NCI-H1694 (cell line): ENCODE measurements around the gene ANG.
"Not testable (repeated sequence)": the region's sequence is repeated elsewhere in the genome, so short reads cannot be mapped to it uniquely, and the experiment has no call there.

Source experiments
- DNase-seq: peaks from one replicate; lab custom pipeline; 2025; lab: John Stamatoyannopoulos, UW

Gene ANG

DNA sequence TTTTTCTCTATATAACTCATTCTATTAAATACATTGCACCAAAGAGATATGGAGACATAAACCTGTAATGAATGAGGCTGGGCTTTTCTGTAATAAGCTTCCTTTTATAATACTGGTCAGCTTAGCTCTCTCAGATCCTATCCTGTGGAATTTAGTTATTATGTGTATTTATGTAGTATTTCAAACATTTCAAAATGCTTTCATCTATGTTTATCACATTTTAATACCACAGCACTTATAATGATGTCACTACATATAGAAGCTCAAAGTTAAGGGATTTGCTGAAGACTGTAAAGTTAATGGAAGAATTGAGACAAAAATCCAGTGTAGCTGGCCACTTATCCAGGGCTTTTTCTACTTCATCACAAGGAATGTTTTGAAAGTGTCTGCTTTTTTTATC, 11.4 kb downstream of the ANG start:
- no peak for DNase-seq

DNA sequence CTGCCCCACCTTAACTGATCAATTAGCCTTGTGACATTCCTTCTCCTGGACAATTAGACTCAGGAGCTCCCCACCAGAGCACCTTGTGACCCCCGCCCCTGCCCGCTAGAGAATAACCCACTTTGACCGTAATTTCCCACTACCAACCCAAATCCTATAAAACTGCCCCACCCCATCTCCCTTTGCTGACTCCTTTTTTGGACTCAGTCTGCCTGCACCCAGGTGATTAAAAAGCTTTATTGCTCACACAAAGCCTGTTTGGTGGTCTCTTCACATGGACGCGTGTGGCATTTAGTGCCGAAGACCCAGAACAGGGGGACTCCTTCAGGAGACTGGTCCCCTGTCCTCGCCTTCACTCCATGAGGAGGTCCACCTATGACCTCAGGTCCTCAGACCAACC, 12.4 kb downstream of the ANG start:
- DNase-seq = not testable (repeated sequence)

DNA sequence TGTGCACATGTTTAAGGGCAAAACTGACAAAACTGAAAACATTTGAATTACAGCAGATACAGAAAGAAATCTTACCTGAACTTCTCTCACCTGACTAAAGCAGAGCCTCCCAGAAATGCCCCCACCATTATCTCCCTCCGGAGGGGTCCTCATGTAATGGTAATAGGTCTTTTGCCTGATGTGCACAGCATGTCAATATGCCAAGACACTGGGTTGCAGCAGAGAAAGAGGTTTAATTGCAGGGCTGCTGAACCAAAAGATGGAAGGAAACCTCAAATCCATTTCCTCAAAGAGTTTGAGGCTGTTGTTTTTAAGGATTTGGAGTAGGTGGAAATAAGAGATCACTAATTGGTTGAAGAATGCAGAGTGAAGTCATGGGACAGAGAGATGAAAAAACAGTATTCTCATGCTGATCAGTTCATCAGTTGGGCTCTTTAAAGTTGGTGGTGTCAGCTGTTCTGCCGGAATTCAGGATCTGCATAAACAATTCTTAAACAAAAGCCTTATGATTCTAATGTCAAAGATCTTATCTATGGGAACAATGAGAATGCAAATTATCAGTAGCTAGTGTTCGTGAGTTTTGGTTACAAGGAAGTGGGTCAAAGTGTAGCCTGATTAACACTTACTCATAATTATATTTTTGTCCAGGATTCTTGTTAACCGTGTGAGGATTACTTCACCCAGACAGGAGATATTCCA, 18.2 kb downstream of the ANG start:
- DNase-seq = no peak

DNA sequence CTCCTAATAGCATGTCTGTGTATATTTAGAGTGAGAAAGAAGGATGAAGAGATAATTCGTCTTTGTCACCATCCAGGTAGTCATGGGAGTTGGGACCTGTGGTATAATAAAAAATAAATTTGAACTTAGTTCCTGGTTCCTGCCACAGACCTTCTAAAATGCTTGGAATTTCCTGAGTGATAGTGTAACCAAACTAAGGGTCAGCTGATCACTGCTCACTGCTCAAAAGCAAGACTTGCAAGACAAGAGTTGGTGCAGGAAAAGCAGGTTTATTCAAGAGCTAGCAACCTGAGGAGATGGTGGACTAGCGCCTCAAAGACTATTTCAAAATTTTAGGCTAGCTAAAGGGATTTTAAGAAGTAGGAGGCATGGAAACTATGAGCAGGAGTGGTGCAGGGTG, 19.1 kb downstream of the ANG start:
- no peak for DNase-seq

DNA sequence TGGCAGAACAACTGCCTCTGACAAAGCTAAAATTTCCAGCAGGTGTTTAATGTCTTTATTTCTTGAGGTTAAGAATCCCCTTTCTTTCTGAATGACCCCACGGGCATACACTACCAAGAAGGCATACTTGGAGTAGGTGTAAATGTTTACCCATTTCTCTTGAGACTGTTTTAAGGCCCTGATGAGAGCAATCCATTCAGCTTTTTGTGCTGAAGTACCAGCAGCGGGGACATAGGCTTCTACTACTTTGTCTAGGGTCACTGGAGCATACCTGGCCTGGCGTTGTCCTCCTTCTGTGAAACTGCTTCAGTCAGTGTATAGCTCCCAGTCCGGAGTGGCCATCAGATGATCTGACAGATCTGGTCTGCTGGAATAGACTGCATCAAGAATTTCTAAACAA, 22.7 kb downstream of the ANG start:
- no peak for DNase-seq

DNA sequence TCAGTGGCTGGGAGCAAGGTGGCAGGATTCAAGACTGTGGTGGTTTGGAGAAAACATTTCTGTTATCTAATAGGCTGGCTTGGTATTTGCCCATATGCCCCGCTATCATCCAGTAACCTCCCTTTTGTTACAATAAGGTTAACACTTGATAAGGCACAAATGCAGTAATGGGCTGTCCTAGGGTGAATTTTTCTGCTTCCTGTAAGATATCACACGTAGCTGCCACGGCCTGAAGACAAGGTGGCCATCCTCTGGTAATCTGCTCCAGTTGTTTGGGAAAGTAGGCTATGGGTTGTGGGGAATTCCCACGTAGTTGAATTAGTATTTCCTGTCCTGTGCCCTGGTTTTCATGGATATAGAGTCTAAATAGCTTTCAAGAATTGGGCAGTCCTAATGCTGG, 23.1 kb downstream of the ANG start:
- no peak for DNase-seq

DNA sequence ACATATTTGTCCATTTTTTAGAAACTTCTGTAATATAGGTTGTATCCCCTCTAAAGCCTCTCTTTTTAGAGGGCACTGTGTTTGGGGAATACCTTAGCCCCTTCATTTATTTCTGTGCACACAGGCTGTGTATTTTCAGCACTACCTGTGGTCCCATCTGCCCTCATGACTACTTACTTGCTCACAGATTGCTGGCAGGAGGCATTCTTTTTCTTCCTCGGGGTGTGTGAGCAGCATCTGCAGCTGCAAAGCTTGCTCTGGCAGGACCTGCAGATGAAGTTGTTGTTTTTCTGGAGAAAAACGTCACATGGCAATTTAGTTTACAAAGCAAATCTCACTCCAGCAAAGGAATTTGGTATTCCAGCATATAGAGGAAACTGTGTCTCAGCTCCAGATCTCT, 24.3 kb downstream of the ANG start:
- no peak for DNase-seq

DNA sequence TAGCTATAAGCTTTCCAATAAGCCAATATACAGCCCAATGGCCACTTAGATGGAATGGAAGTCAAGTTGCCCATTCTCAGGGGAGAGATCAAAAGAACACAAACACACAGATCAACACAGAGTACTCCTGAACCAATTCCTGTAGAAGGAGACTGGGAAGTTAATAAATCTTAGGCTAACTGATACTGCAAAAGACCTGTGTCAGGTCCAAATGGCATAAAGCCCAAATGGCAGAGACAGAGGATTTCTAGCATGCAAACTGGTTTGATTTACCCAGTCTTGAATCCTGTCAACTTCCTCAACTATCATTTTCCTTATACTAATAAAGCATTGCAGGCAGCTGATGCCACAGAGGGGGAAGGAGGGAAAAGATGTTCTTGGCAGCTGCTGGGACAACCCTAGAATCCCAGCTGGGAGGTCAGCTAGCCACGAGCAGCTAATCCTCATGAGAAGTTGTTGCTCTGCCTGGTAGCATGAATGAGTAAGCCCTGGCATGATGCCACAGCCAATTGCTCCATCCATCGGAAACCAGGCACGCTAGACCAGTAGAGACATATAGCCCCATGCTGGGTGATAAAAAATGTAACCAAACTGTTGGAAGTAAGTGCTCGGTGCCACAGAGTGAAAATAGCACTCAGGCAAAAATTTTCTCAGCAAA, 26.2 kb downstream of the ANG start:
- no peak for DNase-seq

DNA sequence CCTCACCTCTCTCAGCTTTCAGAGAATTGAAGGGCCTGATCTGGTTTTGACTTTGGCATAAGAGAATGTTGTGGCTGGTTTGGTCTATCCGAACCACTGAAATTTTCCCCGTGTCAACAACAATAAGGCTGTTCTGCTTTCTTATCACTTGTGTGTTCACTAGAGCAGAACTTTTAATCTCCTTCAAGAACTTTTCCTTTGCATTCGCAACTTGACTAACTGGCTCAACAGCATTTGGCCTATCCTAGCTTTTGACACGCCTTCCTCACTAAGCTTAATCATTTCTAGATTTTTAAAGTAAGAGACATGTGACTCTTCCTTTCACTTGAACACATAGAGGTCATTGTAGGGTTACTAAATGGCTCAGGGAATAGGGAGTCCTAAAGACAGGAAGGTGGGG, 31.2 kb downstream of the ANG start:
- no peak for DNase-seq

DNA sequence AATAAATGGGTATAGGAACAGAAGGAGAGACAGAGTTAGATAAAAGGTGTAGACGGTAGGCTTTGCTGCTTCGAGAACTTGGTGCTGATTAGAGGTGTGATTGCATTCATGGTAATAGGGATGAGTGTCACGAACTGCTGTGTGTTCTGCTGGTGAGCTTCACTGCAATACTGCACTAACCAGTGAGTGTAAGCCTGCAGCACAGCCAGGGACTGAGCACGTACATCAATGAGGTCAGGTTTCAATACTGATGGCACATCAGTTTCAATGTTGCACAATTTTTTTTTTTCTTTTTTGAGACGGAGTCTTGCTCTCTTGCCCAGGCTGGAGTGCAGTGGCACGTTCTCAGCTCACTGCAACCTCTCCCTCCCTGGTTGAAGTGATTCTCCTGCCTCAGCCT, 32.2 kb downstream of the ANG start:
- DNase-seq = no peak

DNA sequence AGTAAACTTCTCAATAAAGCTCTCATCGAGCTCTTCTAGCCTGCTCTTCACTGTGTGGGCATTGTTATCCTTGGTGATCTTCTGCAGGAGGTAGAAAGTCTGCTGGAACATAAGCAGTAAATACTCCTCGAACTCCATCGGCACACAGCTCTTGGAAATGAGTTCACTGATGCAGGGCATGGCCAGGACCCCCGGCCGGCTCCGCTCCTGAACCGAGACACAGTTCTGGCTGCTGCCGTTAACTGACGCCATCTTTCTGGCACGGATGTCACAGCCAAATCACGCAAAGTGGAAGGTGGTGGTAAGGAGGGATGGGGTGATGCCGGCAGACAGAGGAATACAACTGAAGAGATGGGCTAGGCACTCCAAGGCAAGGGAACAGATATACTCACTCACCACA, 33.5 kb downstream of the ANG start:
- DNase-seq = no peak

DNA sequence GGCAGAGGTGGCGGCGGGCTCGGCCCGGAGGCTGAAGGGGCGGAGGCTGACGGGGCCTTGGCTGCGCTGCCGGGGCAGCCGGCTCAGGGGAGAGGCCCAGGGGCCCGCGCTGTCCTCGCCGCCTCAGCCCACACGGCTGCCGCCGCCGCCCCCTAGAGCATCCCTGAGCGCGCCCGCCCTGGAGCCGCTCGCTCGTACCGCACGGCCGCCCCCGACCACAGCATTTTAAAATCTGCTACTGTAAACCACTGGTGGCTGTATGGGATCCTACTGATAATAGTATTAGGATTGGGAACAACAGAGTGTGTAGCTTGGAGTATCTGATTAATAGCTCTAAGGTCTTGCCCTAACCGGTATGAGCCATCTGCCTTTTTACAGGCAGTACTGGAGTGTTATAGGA, 34.9 kb downstream of the ANG start:
- no peak for DNase-seq

DNA sequence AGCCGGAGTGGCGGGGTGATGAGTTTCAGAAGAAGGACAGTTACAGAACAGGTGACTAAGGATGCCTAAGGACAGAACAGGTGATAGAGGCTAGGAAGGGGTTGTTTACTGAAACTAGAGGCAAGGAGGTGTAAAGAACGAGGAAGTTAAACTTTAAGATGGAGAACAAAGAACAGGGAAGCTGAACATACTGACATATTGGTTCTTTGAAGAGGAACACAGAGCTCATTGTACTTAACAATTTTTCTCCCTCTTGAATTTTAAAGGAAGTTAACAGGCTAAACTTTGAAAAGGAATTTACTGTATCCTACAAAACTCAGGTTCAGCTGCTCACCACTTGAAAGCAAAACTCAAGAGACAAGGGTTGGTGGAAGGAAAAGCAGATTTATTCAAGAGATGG, 37.6 kb downstream of the ANG start:
- not testable (repeated sequence) for DNase-seq

DNA sequence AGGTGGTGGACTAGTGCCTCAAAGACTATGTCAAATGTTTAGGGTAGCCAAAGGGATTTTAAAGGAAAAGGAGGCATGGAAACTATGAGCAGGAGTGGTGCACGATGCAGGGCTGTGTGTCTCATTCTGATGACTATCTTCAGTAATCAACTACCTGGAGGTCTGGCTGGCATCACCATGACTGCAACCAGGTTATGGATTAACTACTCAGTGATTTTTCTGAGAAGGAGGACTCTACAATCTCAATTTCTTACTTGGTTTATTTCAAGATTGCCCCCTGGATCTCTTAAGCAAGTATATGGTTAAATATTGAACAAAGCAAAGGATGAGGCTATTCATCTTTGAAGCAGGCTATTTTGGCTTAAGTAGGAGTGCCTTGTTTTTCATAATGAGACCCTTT, 38.0 kb downstream of the ANG start:
- DNase-seq = no peak

DNA sequence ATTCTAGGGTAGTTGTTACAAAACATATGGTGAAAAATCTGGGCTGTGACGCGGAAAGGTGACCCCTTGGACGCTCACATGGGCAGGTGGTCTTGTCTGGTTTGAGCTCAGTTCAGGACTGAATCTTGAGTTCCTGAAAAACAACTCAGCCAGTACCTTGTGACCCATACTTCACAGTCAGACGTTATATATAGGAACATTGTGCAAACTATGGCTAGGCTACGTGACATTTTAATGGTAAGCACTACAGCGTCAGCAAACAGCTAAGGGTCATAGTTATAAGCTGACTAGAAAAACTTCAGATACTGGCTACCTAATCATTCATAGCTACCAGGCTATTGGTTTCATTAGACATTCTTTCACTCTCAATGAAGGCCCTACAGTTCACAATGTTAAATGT, 42.3 kb downstream of the ANG start:
- DNase-seq = no peak

DNA sequence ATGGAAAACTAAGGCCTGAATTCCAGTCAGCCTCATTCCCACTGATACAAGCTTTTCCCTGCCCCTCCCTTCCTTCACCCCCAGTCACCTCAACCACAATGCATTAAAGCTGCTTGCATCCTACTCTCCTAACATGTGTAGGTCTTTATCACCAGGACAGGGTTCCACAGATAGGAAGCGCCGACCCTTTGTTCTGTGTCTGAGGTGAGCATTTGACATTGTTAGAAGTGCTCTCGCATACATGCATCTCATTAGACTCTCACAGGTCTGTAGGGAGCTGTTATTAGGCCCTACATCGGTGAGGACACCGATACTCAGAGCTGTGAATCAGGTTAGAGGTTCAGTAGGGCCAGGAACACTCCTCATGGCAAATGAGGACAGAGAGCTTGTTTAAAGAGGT, 43.9 kb downstream of the ANG start:
- DNase-seq = no peak

DNA sequence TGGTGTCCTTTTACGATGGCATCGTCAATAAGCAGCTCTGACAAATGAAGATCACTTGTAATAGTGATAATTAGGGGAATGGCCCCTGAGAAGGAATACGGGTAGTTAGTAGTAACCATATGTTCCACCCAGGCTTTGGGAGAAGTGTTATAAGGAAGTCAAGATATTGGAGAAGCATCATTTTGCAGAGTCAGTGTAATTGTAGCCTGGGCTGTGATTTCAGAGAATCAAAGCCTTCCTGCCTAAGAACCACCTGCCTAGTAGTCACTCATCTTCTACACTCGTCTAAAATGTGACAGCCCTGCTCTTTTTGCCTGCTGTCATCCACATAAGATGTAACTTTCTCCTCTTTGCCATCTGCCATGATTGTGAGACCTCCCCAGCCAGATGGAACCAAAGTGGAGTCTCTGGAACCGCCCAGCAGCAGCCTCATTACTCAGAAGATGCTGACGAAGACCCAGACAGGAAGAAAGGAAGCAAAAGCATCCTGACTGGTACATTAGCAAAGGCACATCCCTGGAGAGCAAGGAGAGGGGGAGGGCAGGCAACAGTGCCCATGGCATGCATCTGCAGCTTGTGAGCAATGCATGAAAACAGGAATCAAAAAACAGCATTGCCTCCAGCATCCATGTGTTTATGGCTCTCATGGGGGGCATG, 44.5 kb downstream of the ANG start:
- no peak for DNase-seq

DNA sequence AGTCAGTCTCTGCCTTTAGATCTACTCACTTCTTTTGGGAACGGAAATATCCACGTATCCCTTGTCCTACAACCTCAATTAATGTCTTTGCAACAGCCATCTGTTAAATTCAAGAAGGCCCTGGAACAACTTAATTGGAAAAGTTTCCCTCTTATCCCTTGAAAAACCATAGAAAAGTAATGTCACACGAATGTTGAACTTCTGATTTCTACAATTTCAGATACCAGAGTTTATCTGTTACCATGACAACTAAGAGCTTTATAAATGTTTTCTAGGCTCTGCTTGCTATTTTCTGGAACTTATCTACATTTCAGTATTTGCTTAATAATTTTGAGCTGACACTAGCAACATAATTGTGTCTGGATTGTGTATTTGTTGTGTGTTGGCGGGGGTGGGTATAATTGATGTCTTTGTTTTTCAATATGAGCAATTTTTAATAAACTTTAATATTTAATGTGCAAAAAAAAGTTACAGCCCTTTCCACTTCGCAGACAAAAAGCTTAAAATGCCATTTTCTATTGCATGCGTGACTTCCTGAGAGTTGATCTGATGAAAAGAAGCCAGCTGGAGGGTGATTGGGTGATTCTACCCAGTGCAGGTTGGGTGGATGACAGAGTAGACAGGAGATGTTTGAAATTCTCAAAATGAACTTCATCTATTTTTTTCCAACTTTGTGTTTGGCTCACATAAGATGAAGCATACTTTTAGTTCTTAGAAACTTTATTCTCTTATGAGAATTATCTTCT, 45.3 kb downstream of the ANG start:
- DNase-seq = no peak

DNA sequence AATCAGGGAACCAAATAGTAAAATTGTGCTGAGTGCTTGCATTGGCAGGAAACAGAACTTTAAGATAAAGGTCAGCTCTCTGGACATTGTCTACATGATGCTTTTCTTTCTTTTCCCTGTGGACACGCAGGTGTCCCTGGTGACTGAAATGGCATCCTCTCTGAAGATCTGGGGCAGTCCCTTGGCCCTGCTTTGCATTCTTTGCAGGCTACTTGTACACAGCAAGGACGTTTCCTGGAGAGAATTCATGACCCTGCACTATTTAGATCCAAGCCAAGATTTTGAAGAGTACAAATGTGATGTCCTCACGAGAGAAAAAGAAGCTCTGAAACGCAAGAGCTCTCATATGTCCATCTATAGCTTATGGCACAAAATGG, 45.9 kb downstream of the ANG start:
- no peak for DNase-seq

DNA sequence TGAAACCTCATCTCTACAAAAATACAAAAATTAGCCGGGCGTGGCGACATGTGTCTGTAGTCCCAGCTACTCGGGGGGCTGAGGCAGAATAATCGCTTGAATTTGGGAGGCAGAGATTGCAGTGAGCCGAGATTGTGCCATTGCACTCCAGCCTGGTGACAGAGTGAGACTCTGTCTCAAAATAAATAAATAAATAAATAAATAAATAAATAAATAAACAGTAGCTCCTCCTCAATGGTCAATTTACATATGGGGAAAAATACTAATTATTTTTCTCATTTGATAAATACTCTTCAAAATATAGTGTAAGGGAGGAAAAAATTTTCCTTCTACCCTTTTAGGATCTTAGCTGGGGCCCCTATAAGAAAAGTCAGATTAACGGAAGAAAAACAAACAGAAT, 49.7 kb downstream of the ANG start:
- not testable (repeated sequence) for DNase-seq

DNA sequence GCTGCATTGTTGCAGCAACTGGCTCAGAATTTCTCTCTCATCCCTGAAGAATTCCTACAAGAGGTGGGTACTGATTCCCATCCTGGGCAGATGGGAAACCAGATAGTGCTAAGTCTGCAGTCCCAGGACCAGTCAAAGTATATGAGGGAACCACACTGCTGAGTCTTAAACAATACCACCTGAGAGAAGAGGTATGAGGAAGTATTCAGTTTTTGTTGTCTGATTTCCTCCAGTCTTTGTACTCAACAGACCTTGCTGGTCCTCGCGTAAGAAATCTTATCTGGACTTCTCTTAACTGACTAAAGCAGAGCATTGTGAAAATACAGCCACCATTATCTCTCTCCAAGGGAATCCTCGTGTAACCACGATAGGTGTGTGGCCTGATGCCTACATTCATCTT, 53.6 kb downstream of the ANG start:
- DNase-seq = no peak

DNA sequence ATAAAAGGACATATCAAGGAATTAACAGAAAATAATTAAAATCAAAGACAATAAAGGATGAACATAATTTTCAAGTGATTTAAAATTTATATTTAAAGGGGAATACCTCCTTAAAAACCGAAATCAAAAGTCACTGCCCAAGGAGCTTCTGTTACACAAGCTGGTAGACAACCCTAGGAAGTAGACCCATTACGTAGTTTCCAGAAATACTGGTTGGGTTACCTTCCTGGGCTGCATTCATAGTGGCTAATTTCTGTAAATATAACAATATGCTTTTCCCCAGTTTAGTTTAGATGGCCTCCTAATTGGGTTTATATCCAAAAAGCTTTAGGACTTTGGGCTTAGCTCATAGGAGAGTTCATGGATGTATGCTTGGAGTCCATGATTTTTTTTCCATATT, 55.0 kb downstream of the ANG start:
- no peak for DNase-seq
